Immature natural killer cell (primary cell): ENCODE results near the gene ADD2. TPM values are rescaled to one million over a fixed set of nuclear protein-coding genes. Genes with fewer than 3 reads are reported as not detected.
"Not testable (repeated sequence)": the region's sequence is repeated elsewhere in the genome, so short reads cannot be mapped to it uniquely, and the experiment has no call there.

ENCODE experiments used
- DNase-seq, 3 donors: peaks; one replicate each; pipeline ENCODE4 v3.0.0; 2022; ENCODE audit warnings: mixed read lengths in 1 of 3
- H3K27ac Mint-ChIP-seq, 6 donors: one replicate each; pipeline ENCODE4 v1.8.0; 2020; ENCODE audit warnings: mixed read lengths in 6 of 6, mild to moderate bottlenecking in 5 of 6, inconsistent platforms in 4 of 6, moderate library complexity in 3 of 6
- H3K27me3 Mint-ChIP-seq, 3 donors: one replicate each; pipeline ENCODE4 v1.8.0; 2020 to 2021; ENCODE audit warnings: low read depth in 3 of 3, mild to moderate bottlenecking in 3 of 3, mixed read lengths in 3 of 3, moderate library complexity in 3 of 3, inconsistent platforms in 1 of 3
- H3K36me3 Mint-ChIP-seq, 3 donors: one replicate each; pipeline ENCODE4 v1.8.0; 2020; ENCODE audit warnings: mixed read lengths in 3 of 3, inconsistent platforms in 2 of 3, mild to moderate bottlenecking in 2 of 3
- H3K4me1 Mint-ChIP-seq, 2 donors: one replicate each; pipeline ENCODE4 v1.8.0; 2020; ENCODE audit warnings: inconsistent platforms in 2 of 2, mild to moderate bottlenecking in 2 of 2, mixed read lengths in 2 of 2, moderate library complexity in 1 of 2
- H3K4me3 Mint-ChIP-seq, 5 donors: one replicate each; pipeline ENCODE4 v1.8.0; 2020; ENCODE audit warnings: mild to moderate bottlenecking in 5 of 5, mixed read lengths in 5 of 5, inconsistent platforms in 3 of 5, moderate library complexity in 3 of 5
- H3K9me3 Mint-ChIP-seq, 6 donors: one replicate each; pipeline ENCODE4 v1.8.0; 2020; ENCODE audit warnings: mild to moderate bottlenecking in 6 of 6, mixed read lengths in 6 of 6, inconsistent platforms in 4 of 6, moderate library complexity in 3 of 6
- polyA plus RNA-seq, 3 donors: library from polyadenylated mRNA; unstranded; fragments of 300-500 nt; fragmentation: Illumina TruSeq; gene quantifications; one replicate each; pipeline ENCODE4 v1.2.3, GENCODE V29; 2021

Gene ADD2
- polyA plus RNA-seq, 3 donors from 2014 or later = not detected

GRCh38 chr2:70752396-70752795 lies 15.6 kb downstream of the ADD2 start:
- DNase-seq = no peak
- Mint-ChIP-seq H3K4me1 (no peaks in the 10 kb centered on the region), H3K36me3 (peaks cover 0 to 3% (median 0%) of the 10 kb centered on the region in 3 donors), H3K4me3 (no peak overlapping the region), H3K27ac (no peak overlapping the region), H3K9me3 (peaks cover 0 to 2% (median 0%) of the 10 kb centered on the region in 6 donors), H3K27me3 (peaks cover 4 to 22% (median 5%) of the 10 kb centered on the region in 3 donors)

- H3K4me1 Mint-ChIP-seq = no peaks in the 10 kb centered on the region
- H3K9me3 Mint-ChIP-seq = peaks cover 0 to 2% (median 0%) of the 10 kb centered on the region in 6 donors
- H3K4me3 Mint-ChIP-seq = no peak overlapping the region
- H3K27ac Mint-ChIP-seq = no peak overlapping the region
- DNase-seq = no peak
- H3K27me3 Mint-ChIP-seq = peaks cover 7 to 20% (median 8%) of the 10 kb centered on the region in 3 donors
- H3K36me3 Mint-ChIP-seq = peaks cover 0 to 4% (median 0%) of the 10 kb centered on the region in 3 donors
These were observed 16.1 kb downstream of the ADD2 start for GRCh38 chr2:70751881-70752280.

- Mint-ChIP-seq H3K27ac (no peak overlapping the region), H3K4me1 (no peaks in the 10 kb centered on the region), H3K36me3 (peaks cover 0 to 4% (median 0%) of the 10 kb centered on the region in 3 donors), H3K9me3 (no peaks in the 10 kb centered on the region), H3K4me3 (no peak overlapping the region), H3K27me3 (peaks cover 6 to 18% (median 7%) of the 10 kb centered on the region in 3 donors)
- DNase-seq = no peak
These were observed 17.7 kb downstream of the ADD2 start for GRCh38 chr2:70750320-70750719.

GRCh38 chr2:70748002-70748784 lies 19.8 kb downstream of the ADD2 start:
- no peak for DNase-seq
- H3K4me1 Mint-ChIP-seq = no peaks in the 10 kb centered on the region
- H3K27ac Mint-ChIP-seq = no peak overlapping the region
- H3K4me3 Mint-ChIP-seq = no peak overlapping the region
- H3K36me3 Mint-ChIP-seq = peaks cover 0 to 4% (median 0%) of the 10 kb centered on the region in 3 donors
- peaks cover 7 to 18% (median 9%) of the 10 kb centered on the region in 3 donors for H3K27me3 Mint-ChIP-seq
- no peaks in the 10 kb centered on the region for H3K9me3 Mint-ChIP-seq

- Mint-ChIP-seq H3K27ac (no peak overlapping the region), H3K9me3 (no peaks in the 10 kb centered on the region), H3K27me3 (peaks cover 7 to 18% (median 9%) of the 10 kb centered on the region in 3 donors), H3K4me1 (no peaks in the 10 kb centered on the region), H3K4me3 (no peak overlapping the region), H3K36me3 (peaks cover 0 to 4% (median 0%) of the 10 kb centered on the region in 3 donors)
- no peak for DNase-seq
These were observed 20.7 kb downstream of the ADD2 start for GRCh38 chr2:70747284-70747683.

GRCh38 chr2:70746094-70746974 lies 21.7 kb downstream of the ADD2 start:
- no peaks in the 10 kb centered on the region for H3K9me3 Mint-ChIP-seq
- no peaks in the 10 kb centered on the region for H3K4me1 Mint-ChIP-seq
- peaks cover 0 to 4% (median 0%) of the 10 kb centered on the region in 3 donors for H3K36me3 Mint-ChIP-seq
- H3K27ac Mint-ChIP-seq = no peak overlapping the region
- H3K27me3 Mint-ChIP-seq = peaks cover 7 to 18% (median 9%) of the 10 kb centered on the region in 3 donors
- H3K4me3 Mint-ChIP-seq = no peak overlapping the region
- DNase-seq = no peak

- Mint-ChIP-seq H3K9me3 (no peaks in the 10 kb centered on the region), H3K27me3 (peaks cover 7 to 21% (median 9%) of the 10 kb centered on the region in 3 donors), H3K4me3 (no peak overlapping the region), H3K4me1 (no peaks in the 10 kb centered on the region), H3K36me3 (peaks cover 0 to 4% (median 0%) of the 10 kb centered on the region in 3 donors), H3K27ac (no peak overlapping the region)
- DNase-seq = no peak
These were observed 22.6 kb downstream of the ADD2 start for GRCh38 chr2:70745276-70745825.

GRCh38 chr2:70744397-70744796 lies 23.6 kb downstream of the ADD2 start:
- Mint-ChIP-seq H3K27me3 (peaks cover 3 to 18% (median 9%) of the 10 kb centered on the region in 3 donors), H3K27ac (no peak overlapping the region), H3K9me3 (peaks cover 0 to 3% (median 0%) of the 10 kb centered on the region in 6 donors), H3K36me3 (peaks cover 0 to 4% (median 0%) of the 10 kb centered on the region in 3 donors), H3K4me1 (no peaks in the 10 kb centered on the region), H3K4me3 (no peak overlapping the region)
- DNase-seq = no peak

- DNase-seq = no peak
- no peaks in the 10 kb centered on the region for H3K4me1 Mint-ChIP-seq
- no peak overlapping the region for H3K27ac Mint-ChIP-seq
- H3K36me3 Mint-ChIP-seq = peaks cover 0 to 4% (median 0%) of the 10 kb centered on the region in 3 donors
- no peak overlapping the region for H3K4me3 Mint-ChIP-seq
- H3K27me3 Mint-ChIP-seq = peaks cover 2 to 15% (median 9%) of the 10 kb centered on the region in 3 donors
- peaks cover 0 to 3% (median 0%) of the 10 kb centered on the region in 6 donors for H3K9me3 Mint-ChIP-seq
These were observed 24.3 kb downstream of the ADD2 start for GRCh38 chr2:70743677-70744076.

- Mint-ChIP-seq H3K27ac (no peak overlapping the region), H3K36me3 (peaks cover 0 to 4% (median 0%) of the 10 kb centered on the region in 3 donors), H3K4me1 (no peaks in the 10 kb centered on the region)
These were observed 24.9 kb downstream of the ADD2 start for GRCh38 chr2:70743068-70743467.

GRCh38 chr2:70739492-70739891 lies 28.5 kb downstream of the ADD2 start:
- not testable (repeated sequence) for DNase-seq, H3K36me3 Mint-ChIP-seq, H3K4me1 Mint-ChIP-seq, H3K9me3 Mint-ChIP-seq, H3K27ac Mint-ChIP-seq, H3K4me3 Mint-ChIP-seq
- peaks cover 0 to 20% (median 3%) of the 10 kb centered on the region in 3 donors for H3K27me3 Mint-ChIP-seq

More at GRCh38 chr2:70743068-70743467, 24.9 kb downstream of the ADD2 start:
- Mint-ChIP-seq H3K9me3 (peaks cover 0 to 3% (median 0%) of the 10 kb centered on the region in 6 donors), H3K4me3 (no peak overlapping the region), H3K27me3 (peaks cover 2 to 15% (median 9%) of the 10 kb centered on the region in 3 donors)
- DNase-seq = no peak

- Mint-ChIP-seq H3K27me3 (peaks cover 0 to 22% (median 0%) of the 10 kb centered on the region in 3 donors), H3K27ac (no peak overlapping the region), H3K9me3 (peaks cover 0 to 3% (median 0%) of the 10 kb centered on the region in 6 donors), H3K36me3 (no peaks in the 10 kb centered on the region), H3K4me1 (no peaks in the 10 kb centered on the region), H3K4me3 (no peak overlapping the region)
- DNase-seq = no peak
These were observed 29.8 kb downstream of the ADD2 start for GRCh38 chr2:70738159-70738558.

GRCh38 chr2:70735071-70735470 lies 32.9 kb downstream of the ADD2 start:
- H3K27me3 Mint-ChIP-seq = peaks cover 0 to 19% (median 1%) of the 10 kb centered on the region in 3 donors
- no peak overlapping the region for H3K4me3 Mint-ChIP-seq
- no peak overlapping the region for H3K27ac Mint-ChIP-seq
- peaks cover 0 to 3% (median 0%) of the 10 kb centered on the region in 6 donors for H3K9me3 Mint-ChIP-seq
- no peaks in the 10 kb centered on the region for H3K36me3 Mint-ChIP-seq
- H3K4me1 Mint-ChIP-seq = no peaks in the 10 kb centered on the region
- no peak for DNase-seq
